Measurements from ENCODE around the gene C1orf116. TPM values are rescaled to one million over a fixed set of nuclear protein-coding genes. Genes with fewer than 3 reads are reported as not detected.
A peak's percentile ranks its signal among the peaks of the same experiment; 100 is the strongest.

Gene C1orf116
- total RNA-seq, 4 donors from 2014 or later, result 0.62 TPM; not detected in 3

- no peak overlapping the region for H3K4me3 ChIP-seq
- no peaks in the 10 kb centered on the region for H3K36me3 ChIP-seq
- TF ChIP-seq, protein P1, sequence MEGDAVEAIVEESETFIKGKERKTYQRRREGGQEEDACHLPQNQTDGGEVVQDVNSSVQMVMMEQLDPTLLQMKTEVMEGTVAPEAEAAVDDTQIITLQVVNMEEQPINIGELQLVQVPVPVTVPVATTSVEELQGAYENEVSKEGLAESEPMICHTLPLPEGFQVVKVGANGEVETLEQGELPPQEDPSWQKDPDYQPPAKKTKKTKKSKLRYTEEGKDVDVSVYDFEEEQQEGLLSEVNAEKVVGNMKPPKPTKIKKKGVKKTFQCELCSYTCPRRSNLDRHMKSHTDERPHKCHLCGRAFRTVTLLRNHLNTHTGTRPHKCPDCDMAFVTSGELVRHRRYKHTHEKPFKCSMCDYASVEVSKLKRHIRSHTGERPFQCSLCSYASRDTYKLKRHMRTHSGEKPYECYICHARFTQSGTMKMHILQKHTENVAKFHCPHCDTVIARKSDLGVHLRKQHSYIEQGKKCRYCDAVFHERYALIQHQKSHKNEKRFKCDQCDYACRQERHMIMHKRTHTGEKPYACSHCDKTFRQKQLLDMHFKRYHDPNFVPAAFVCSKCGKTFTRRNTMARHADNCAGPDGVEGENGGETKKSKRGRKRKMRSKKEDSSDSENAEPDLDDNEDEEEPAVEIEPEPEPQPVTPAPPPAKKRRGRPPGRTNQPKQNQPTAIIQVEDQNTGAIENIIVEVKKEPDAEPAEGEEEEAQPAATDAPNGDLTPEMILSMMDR (IDR thresholded peaks at IDR 0.05), result peak in 3 of 4 experiments; percentile 10 to 23 (median 13)
- TF ChIP-seq POLR2A (IDR thresholded peaks at IDR 0.05), result no peak
- H3K4me1 ChIP-seq, result no peaks in the 10 kb centered on the region
- H3K27ac ChIP-seq, result no peak overlapping the region
- intact Hi-C loops (cut with DNase I; ENCODE audit: low total_unique reads), result no loop called here
- DNase-seq, result no peak
- no peaks in the 10 kb centered on the region for H3K9me3 ChIP-seq
- no peaks in the 10 kb centered on the region for H3K27me3 ChIP-seq
Measured at GRCh38 chr1:207004931-207005830, 27.4 kb downstream of the C1orf116 start.

DNA sequence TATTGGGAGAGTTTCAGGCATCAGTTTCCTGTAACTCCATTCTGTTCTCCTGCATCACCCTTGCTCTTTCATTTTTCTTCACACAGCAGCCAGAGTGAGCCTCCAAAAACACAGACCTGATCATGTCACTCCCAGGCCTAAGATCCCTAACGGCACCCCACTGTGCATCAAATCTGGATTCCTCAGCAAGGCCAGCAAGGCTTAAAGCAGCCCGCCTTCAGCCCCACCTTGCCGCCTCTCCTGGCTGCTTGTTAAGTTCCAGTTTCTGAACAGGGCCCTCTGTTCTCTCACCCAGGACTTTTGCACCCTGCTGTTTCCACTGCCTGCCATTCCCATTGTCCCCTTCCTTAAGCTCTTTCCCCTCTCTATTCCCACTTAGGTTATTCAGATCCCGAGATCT, 29.3 kb downstream of the C1orf116 start:
- TF ChIP-seq, protein P1 (IDR thresholded peaks at IDR 0.05), result no peak
- TF ChIP-seq POLR2A (IDR thresholded peaks at IDR 0.05), result no peak
- Histone ChIP-seq H3K4me1 (no peaks in the 10 kb centered on the region), H3K27ac (no peak overlapping the region), H3K36me3 (no peaks in the 10 kb centered on the region), H3K9me3 (no peaks in the 10 kb centered on the region), H3K27me3 (no peaks in the 10 kb centered on the region), H3K4me3 (no peak overlapping the region)
- intact Hi-C loops (cut with DNase I; ENCODE audit: low total_unique reads), result no loop called here
- DNase-seq, result no peak

DNA sequence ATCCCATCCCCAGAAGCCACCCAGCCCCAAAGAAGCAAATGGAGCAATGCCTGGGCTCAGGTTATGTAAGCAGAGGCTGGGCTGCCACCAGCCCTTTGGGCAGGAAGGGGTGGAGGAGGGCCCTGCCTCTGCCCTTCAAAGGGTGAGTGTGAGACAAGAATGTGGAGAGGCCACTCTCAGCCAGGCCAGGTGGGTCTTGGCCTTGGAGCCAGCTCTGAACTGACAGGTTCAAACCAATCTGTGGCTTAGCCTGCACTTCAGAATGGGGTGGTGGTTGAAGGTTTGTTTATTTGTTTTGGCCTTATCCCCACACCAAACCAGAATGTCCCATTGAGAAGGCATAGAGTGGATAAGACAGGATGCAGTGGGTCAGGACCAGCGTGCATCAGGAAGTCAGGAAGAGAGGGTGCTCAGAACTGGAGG, 29.8 kb downstream of the C1orf116 start:
- Histone ChIP-seq H3K36me3 (no peaks in the 10 kb centered on the region), H3K4me1 (no peaks in the 10 kb centered on the region), H3K27me3 (no peaks in the 10 kb centered on the region), H3K27ac (no peak overlapping the region), H3K9me3 (no peaks in the 10 kb centered on the region), H3K4me3 (no peak overlapping the region)
- TF ChIP-seq POLR2A (IDR thresholded peaks at IDR 0.05), result no peak
- TF ChIP-seq, protein P1 (IDR thresholded peaks at IDR 0.05), result no peak
- intact Hi-C loops (cut with DNase I; ENCODE audit: low total_unique reads), result no loop called here
- DNase-seq, result no peak

DNA sequence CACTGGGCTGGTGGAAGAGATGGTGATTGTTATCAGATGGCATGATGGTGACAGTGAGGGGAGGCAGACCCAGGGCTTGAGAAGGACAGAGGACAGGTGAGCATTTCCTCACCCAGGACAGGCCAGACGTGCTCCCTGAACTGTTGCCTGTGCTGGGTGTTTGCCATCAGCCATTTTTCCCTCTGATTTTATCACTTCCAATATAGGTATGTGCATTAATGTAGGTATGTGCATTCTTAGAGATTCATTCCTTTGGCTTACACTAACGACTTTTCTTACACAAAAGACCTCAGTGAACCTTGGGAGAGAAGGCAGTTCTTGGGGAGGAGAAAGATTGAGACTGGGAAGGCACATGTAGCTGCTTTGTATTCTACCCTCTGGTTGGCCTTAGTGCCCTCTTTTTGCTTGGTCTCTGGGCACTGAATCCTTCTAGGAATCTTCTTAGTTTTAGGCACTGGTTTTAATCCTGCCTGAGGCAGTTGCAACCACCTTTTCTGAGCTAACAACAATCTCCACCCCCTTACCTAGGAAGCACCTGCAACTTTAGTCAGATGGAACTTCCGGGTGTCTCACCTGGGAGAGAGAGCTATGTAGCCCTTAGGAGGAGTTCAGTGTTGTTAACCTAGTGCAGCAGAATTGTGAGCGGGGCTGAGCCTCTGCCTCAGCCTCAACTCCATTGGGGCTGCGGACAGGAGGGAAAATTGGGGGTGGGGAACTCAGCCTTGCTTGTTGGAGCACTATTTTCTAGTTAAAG, 30.9 kb downstream of the C1orf116 start:
- no peak for DNase-seq
- TF ChIP-seq POLR2A (IDR thresholded peaks at IDR 0.05), result no peak
- TF ChIP-seq, protein P1 (IDR thresholded peaks at IDR 0.05), result no peak
- Histone ChIP-seq H3K4me1 (no peaks in the 10 kb centered on the region), H3K4me3 (no peak overlapping the region), H3K9me3 (no peaks in the 10 kb centered on the region), H3K27me3 (no peaks in the 10 kb centered on the region), H3K36me3 (no peaks in the 10 kb centered on the region), H3K27ac (no peak overlapping the region)
- intact Hi-C loops (cut with DNase I; ENCODE audit: low total_unique reads), result no loop called here
